GM19438 (cell line): Measurements from ENCODE around the gene GMDS.

ENCODE experiments used
- ATAC-seq: cut with Tn5 transposase; IDR thresholded peaks from one replicate; pipeline ENCODE4 v1.9.1; 2021; ENCODE audit warnings: low read depth; ENCODE audit not compliant: unreplicated experiment

The GMDS gene

DNA sequence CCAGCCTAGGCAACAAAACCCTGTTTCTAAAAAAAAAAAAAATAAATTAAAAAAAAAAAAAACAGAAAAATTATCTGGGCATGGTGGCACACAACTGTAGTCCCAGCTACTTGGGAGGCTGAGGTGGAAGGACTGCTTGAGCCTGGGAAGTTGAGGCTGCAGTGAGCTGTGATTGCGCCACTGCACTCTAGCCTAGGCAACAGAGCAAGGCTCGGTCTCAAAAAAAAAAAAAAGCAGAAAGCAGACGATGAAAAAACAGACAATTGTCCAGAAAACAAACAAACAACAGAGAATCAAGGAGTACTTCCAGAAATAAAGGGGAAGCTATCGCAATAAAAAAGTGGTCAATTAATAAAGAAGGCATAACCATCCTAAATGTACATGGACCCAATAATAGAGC is 229.4 kb downstream of the GMDS start:
- ATAC-seq: no peak

DNA sequence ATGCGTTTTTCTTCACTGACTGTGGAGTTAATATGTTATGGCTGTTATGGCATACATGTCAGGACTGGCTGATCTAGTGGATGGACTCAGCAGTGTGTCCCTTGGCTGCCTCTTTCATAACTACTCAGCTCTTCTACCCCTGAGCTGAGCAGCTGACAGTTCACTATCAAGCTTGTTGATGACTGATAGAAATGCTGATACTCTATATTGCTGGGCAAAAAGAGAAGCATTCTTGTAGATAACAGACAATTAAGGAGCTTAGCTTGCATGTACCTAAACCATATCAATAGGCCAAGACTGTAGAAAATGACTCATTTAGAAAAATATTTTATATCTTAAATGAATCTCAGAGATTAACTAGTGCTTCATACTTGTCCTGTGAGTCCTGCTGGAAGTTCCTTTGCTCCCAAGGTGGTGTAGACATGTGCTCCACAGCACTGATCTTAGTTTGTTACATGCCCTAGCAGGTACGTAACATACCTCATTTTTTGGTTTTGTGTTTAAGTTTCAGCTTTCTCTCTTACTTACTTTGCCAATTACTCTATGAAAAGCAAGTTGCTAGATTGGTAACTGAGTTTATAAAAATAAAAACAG is 236.9 kb downstream of the GMDS start:
- ATAC-seq: no peak

DNA sequence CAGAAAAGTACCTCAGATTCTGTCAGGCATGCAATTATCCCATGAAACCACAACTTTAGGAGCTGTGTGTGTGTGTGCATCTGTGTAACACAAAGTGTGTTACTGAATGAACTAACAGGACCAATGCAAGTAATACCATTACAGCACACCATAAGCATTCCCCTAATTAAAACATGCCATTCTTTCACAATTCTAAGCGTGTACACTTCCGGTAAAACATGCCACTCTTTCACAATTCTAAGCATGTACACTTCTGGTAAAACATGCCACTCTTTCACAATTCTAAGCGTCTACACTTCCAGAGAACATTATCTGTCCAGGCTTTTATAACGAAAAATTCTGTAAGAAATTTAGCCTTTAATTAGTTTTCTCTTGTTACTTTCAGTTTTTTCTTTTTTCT is 238.2 kb downstream of the GMDS start:
- no peak for ATAC-seq

DNA sequence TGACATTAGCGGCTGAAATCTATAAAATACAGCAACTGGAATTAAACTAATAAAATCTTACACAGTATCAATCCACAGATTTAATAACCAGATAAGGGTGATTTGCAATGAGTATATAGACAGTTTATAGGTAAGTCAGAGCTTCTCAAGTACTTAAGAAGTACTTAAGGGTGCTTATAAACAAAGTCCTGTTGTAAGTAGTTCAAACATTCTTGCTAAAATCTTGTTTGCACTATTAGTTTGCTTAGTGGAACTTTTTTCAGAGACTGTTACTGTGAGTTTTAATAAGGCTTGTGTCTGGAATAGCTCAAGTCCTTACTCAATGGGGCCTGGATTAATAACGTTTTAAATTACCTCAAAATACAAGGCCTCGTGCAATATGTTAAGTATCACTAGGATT is 240.5 kb downstream of the GMDS start:
- no peak for ATAC-seq

GRCh38 chr6:2000962-2001361 is 244.4 kb downstream of the GMDS start:
- ATAC-seq: no peak

DNA sequence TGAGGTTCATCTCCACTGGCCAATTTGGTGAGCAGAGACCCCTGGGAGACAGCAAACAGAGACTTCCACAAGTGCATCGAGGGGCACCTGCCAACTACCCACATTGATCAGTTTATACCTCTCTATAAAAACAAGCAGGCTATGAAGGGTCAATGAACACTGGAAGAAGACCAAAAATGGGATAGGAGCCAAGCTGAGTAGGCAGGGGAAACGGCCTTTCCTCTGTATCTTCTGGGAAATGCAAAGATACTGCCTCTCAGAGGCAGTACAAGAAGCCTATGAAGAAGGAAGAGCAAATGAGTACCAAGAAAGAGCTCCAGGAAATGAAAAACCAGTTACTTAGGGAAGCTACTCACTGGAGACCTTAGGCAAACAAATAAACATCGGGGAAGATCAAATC is 247.7 kb downstream of the GMDS start:
- ATAC-seq: no peak

GRCh38 chr6:1995636-1996035 is 249.8 kb downstream of the GMDS start:
- ATAC-seq: no peak

- no peak for ATAC-seq
Observed at GRCh38 chr6:1993042-1993441, 252.4 kb downstream of the GMDS start.

- no peak for ATAC-seq
Observed at GRCh38 chr6:1991332-1991878, 254.0 kb downstream of the GMDS start.

GRCh38 chr6:1988843-1989242 is 256.6 kb downstream of the GMDS start:
- ATAC-seq: no peak

- ATAC-seq: no peak
Observed at GRCh38 chr6:1987640-1988039, 257.8 kb downstream of the GMDS start.

DNA sequence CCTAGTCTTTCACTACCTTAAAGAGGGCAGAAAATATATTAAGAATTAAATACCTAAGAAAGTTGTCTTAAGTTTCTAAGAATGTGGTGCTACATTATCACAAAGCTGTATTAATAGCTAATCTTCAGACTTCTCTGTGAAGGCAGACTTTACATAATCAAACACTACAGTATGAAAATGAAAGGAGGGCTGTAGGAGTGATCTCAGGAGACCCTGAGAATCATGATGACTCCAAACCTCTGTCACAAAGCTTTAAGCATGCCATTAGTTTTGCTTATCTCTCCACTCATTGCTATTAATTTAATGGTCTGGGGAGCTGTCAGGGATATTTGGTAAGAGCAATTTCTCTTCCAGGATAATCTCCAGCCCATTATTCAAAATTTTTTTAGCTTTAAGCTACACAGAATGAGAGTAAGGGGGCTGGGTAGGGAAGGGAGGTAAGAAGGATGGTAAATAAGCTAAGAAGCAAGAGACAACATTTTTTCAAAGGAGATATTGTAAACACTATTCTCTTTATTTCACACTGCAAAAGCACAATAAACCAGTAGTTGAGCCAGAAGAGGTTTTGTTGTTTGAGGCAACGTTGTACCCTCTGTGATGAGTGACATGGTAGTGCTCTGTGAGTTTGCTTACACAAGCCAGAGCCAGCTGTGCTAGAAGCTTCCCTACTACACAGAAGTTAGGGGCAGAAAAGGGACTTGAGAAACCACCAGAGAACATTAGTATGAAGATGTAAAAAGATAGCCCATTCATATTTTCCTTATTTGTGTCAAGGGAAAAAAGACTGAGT is 258.8 kb downstream of the GMDS start:
- ATAC-seq: no peak

DNA sequence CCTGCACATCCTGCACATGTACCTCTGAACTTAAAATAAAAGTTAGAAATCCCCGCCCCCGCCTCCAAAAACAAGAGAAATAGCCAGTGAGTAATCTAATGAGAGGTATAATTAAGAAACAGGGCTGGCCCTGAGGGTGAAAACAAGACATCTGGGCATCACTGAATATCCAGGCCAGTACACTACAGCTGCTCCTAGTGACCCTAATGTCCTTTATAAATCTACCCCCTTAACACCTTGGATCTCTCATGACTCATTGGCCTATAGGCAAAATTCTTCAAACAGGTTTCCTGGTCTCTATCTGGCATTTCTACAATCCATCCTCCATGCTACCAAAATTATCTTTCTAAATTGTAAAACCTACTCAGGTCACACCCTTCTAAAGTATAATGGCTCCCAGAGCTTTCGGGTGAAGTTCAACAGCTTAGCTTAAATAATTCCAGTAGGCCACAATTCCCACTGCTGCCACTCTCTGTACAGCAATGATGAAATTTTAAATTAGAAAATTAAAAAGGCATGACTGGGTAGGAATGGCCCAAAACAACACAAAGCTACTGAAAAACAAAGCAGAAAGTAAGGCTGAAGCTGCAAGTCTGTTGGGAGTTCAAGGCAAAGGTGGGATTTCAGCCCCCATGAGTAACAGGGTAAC is 260.9 kb downstream of the GMDS start:
- ATAC-seq: no peak

GRCh38 chr6:1983850-1984249 is 261.6 kb downstream of the GMDS start:
- no peak for ATAC-seq

GRCh38 chr6:1972962-1973361 is 272.4 kb downstream of the GMDS start:
- no peak for ATAC-seq

GRCh38 chr6:1971612-1972011 is 273.8 kb downstream of the GMDS start:
- ATAC-seq: no peak

DNA sequence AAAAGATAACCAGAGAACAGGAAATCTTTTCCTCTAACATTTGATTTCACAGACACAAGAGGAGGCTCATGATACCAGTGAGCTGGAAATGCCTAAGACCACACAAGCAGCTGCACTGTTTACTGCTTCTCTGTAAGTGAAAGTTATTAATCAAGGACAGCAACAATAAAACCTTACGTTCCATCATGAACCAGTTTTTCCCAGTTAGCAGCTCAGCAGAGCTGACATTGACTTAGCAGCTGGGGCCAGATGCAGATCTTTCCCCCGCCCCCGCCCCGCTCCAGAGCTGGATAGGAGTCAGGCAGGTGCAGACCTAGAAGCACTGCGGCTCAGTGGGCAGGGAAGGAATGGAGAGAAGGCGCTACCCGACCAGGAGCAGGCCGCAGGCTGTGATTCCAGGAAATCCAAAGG is 275.2 kb downstream of the GMDS start:
- ATAC-seq: no peak

- ATAC-seq: no peak
Observed at GRCh38 chr6:1966713-1967112, 278.7 kb downstream of the GMDS start.

DNA sequence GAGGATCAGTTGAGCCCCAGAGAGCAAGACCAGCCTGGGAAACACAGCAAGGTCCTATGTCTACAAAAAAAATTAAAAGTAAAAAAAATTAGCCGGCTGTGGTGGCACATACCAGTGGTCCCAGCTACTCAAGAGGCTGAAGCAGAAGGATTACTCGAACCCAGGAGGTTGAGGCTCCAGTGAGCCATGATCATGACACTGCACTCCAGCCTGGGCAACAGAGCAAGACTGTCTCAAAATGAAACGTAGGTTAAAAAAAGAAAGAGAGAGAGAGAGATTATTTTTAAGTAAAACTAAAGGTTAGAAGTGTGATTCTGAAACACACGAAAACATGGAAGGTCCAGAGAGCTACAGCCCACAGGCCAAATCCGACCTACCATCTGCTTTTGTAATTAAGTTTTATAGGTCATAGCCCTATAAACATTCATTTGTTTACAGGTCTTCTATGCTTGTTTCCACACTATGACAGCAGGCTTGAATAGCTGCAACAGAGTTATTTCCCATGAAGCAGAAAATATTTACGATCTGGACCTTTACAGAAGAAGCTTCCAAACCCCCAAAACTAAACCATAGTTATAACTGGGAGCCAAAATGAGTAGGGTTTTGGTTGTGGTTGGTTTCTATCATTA is 279.7 kb downstream of the GMDS start:
- no peak for ATAC-seq

- ATAC-seq: no peak
Observed at GRCh38 chr6:1963596-1963995, 281.8 kb downstream of the GMDS start.

DNA sequence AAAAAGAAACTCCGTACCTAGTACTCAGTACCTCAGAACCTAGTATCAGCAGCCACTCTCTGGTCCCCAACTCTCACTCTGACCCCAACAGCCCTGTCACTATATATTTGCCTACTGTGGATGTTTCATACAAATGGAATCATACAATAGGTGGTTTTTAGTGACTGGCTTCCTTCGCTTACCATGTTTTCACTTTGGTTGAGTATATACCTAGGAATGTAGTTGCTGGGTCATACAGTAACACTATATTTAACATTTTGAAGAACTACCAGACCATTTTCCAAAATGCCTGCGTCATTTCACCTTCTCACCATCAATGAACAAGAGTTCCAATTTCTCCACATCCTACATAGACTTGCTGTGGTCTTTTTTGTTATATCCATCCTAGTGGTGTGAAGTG is 283.2 kb downstream of the GMDS start:
- no peak for ATAC-seq
